Thymus (tissue), 11 donors: ENCODE measurements around the gene CST8. TPM values are rescaled to one million over a fixed set of nuclear protein-coding genes. Genes with fewer than 3 reads are reported as not detected.

ENCODE experiments used
- DNase-seq, 9 donors: peaks; one replicate each; pipeline ENCODE4 v3.0.0-alpha.2; 2013; ENCODE audit warnings: low spot score in 9 of 9, low read depth in 6 of 9, missing footprints in 1 of 9
- H3K27ac ChIP-seq, 2 donors: one replicate each; pipeline ENCODE4 v1.5.1; 2013; ENCODE audit warnings: control low read depth in 1 of 2, low read depth in 1 of 2, low read length in 1 of 2, mild to moderate bottlenecking in 1 of 2, moderate library complexity in 1 of 2
- H3K27me3 ChIP-seq, 2 donors: one replicate each; pipeline ENCODE4 v1.5.1; 2013; ENCODE audit warnings: low read length in 1 of 2; ENCODE audit not compliant: control insufficient read depth in 2 of 2, insufficient read depth in 1 of 2
- H3K36me3 ChIP-seq, 2 donors: one replicate each; pipeline ENCODE4 v1.5.1; 2013; ENCODE audit warnings: low read length in 1 of 2, mild to moderate bottlenecking in 1 of 2, moderate library complexity in 1 of 2; ENCODE audit not compliant: control insufficient read depth in 2 of 2, insufficient read depth in 2 of 2
- H3K4me1 ChIP-seq, 2 donors: one replicate each; pipeline ENCODE4 v1.5.1; 2013; ENCODE audit warnings: low read length in 2 of 2; ENCODE audit not compliant: control insufficient read depth in 2 of 2, insufficient read depth in 2 of 2
- H3K4me3 ChIP-seq, 2 donors: one replicate each; pipeline ENCODE4 v1.5.1; 2013; ENCODE audit warnings: low read length in 2 of 2, control low read depth in 1 of 2, mild to moderate bottlenecking in 1 of 2
- H3K9me3 ChIP-seq, 2 donors: one replicate each; pipeline ENCODE4 v1.5.1; 2013; ENCODE audit warnings: low read length in 1 of 2, mild to moderate bottlenecking in 1 of 2; ENCODE audit not compliant: control insufficient read depth in 2 of 2, insufficient read depth in 1 of 2
- WGBS: extraction: QIAGEN DNeasy Blood & Tissue Kit; methylation state at CpG from one replicate; pipeline ENCODE4 v1.1.7; 2013; 5-methylcytosine and 5-hydroxymethylcytosine counted together
- polyA plus RNA-seq: library from polyadenylated mRNA; stranded (reverse); fragments of 200-250 nt; gene quantifications from one replicate; pipeline ENCODE4 v1.2.3, GENCODE V29; 2013
- total RNA-seq: library from RNA; stranded (reverse); fragments of 120-200 nt; gene quantifications from one replicate; pipeline ENCODE4 v1.2.4, GENCODE V29; 2013
- donor health status: healthy.

Gene CST8
- total and polyA plus RNA-seq, 2 donors = not detected

- Histone ChIP-seq H3K4me3 (no peak overlapping the region), H3K27me3 (no peaks in the 10 kb centered on the region), H3K36me3 (no peaks in the 10 kb centered on the region), H3K27ac (no peak overlapping the region), H3K4me1 (no peaks in the 10 kb centered on the region), H3K9me3 (no peaks in the 10 kb centered on the region)
- whole genome bisulfite sequencing = 82% methylated on average over 4 of the region's 4 CpGs
- DNase-seq = no peak
These were observed 49.7 kb downstream of the CST8 start for GRCh38 chr20:23540624-23541023.

- no peaks in the 10 kb centered on the region for H3K27me3 ChIP-seq
- no peak overlapping the region for H3K27ac ChIP-seq
- H3K4me1 ChIP-seq = no peaks in the 10 kb centered on the region
- 46% methylated on average over 1 of the region's 1 CpG for WGBS
- no peaks in the 10 kb centered on the region for H3K36me3 ChIP-seq
- no peaks in the 10 kb centered on the region for H3K9me3 ChIP-seq
- H3K4me3 ChIP-seq = no peak overlapping the region
- DNase-seq = no peak
These were observed 50.4 kb downstream of the CST8 start for GRCh38 chr20:23541330-23541729.

- WGBS = 96% methylated on average over 2 of the region's 2 CpGs
- Histone ChIP-seq H3K9me3 (no peaks in the 10 kb centered on the region), H3K27me3 (no peaks in the 10 kb centered on the region)
These were observed 50.9 kb downstream of the CST8 start for GRCh38 chr20:23541776-23542175.

GRCh38 chr20:23542801-23543200 lies 51.9 kb downstream of the CST8 start:
- 55% methylated on average over 5 of the region's 5 CpGs for WGBS
- DNase-seq = no peak
- Histone ChIP-seq H3K27me3 (no peaks in the 10 kb centered on the region), H3K9me3 (no peaks in the 10 kb centered on the region), H3K27ac (no peak overlapping the region), H3K36me3 (no peaks in the 10 kb centered on the region), H3K4me3 (no peak overlapping the region), H3K4me1 (no peaks in the 10 kb centered on the region)

More at GRCh38 chr20:23541776-23542175, 50.9 kb downstream of the CST8 start:
- Histone ChIP-seq H3K36me3 (no peaks in the 10 kb centered on the region), H3K27ac (no peak overlapping the region), H3K4me3 (no peak overlapping the region), H3K4me1 (no peaks in the 10 kb centered on the region)
- no peak for DNase-seq

- no peak for DNase-seq
- WGBS = 97% methylated on average over 6 of the region's 6 CpGs
- no peaks in the 10 kb centered on the region for H3K9me3 ChIP-seq
These were observed 53.2 kb downstream of the CST8 start for GRCh38 chr20:23544133-23544532.

More at GRCh38 chr20:23544133-23544532, 53.2 kb downstream of the CST8 start:
- Histone ChIP-seq H3K27me3 (no peaks in the 10 kb centered on the region), H3K27ac (no peak overlapping the region), H3K4me3 (no peak overlapping the region), H3K36me3 (no peaks in the 10 kb centered on the region), H3K4me1 (no peaks in the 10 kb centered on the region)

Other genes with a start within 250 kb of the CST8 start
- 33.3 TPM for gene NXT1, start 140.3 kb upstream of the CST8 start, total RNA-seq
- gene NXT1, start 140.3 kb upstream of the CST8 start, polyA plus RNA-seq = 22.6 TPM
- gene GZF1, start 128.9 kb upstream of the CST8 start, total RNA-seq = 10.6 TPM
- 8.5 TPM for gene GZF1, start 128.9 kb upstream of the CST8 start, polyA plus RNA-seq
- 7.6 TPM for gene NAPB, start 69.6 kb upstream of the CST8 start, total RNA-seq
- gene NAPB, start 69.6 kb upstream of the CST8 start, polyA plus RNA-seq = 8.8 TPM
- not detected for gene CSTL1, start 51.4 kb upstream of the CST8 start, total RNA-seq
- 0.11 TPM for gene CSTL1, start 51.4 kb upstream of the CST8 start, polyA plus RNA-seq
- 0.33 TPM for gene CST11, start 38.2 kb upstream of the CST8 start, total RNA-seq
- gene CST11, start 38.2 kb upstream of the CST8 start, polyA plus RNA-seq = 0.32 TPM
- gene CST9L, start 77.4 kb downstream of the CST8 start, total RNA-seq = not detected
- 0.09 TPM for gene CST9L, start 77.4 kb downstream of the CST8 start, polyA plus RNA-seq
- 0.05 TPM for gene CST9, start 114.8 kb downstream of the CST8 start, total RNA-seq
- 0.02 TPM for gene CST9, start 114.8 kb downstream of the CST8 start, polyA plus RNA-seq
- gene CST3, start 146.8 kb downstream of the CST8 start, total RNA-seq = 231 TPM
- gene CST3, start 146.8 kb downstream of the CST8 start, polyA plus RNA-seq = 465 TPM
- gene CST4, start 197.9 kb downstream of the CST8 start, total RNA-seq = 0.80 TPM
- 9.9 TPM for gene CST4, start 197.9 kb downstream of the CST8 start, polyA plus RNA-seq